ENCODE measurements around the gene HSD17B14.

The HSD17B14 gene

GRCh38 chr19:48859711-48860572, 23.7 kb upstream of the HSD17B14 start:
- no peak for DNase-seq

GRCh38 chr19:48858984-48859710, 22.9 kb upstream of the HSD17B14 start:
- no peak for TF ChIP-seq CTCF (IDR thresholded peaks at IDR 0.05; ENCODE audit: low read depth, low read length)
- no peak for DNase-seq
- Histone ChIP-seq H3K27ac (no peak overlapping the region), H3K9me3 (ENCODE audit: severe bottlenecking) (no peaks in the 10 kb centered on the region), H3K36me3 (no peaks in the 10 kb centered on the region; the same call in 1 of the 2 replicates), H3K4me3 (ENCODE audit: low read depth, low read length) (no peak overlapping the region), H3K27me3 (ENCODE audit: insufficient read depth, low read depth, severe bottlenecking) (no peaks in the 10 kb centered on the region)

More at GRCh38 chr19:48859711-48860572, 23.7 kb upstream of the HSD17B14 start:
- Histone ChIP-seq H3K27me3 (ENCODE audit: insufficient read depth, low read depth, severe bottlenecking) (no peaks in the 10 kb centered on the region), H3K9me3 (ENCODE audit: severe bottlenecking) (no peaks in the 10 kb centered on the region), H3K36me3 (peaks cover 5% of the 10 kb centered on the region), H3K4me3 (ENCODE audit: low read depth, low read length) (no peak overlapping the region), H3K27ac (no peak overlapping the region)
- TF ChIP-seq CTCF (IDR thresholded peaks at IDR 0.05; ENCODE audit: low read depth, low read length): no peak

GRCh38 chr19:48856921-48857320, 20.6 kb upstream of the HSD17B14 start:
- Histone ChIP-seq H3K9me3 (ENCODE audit: severe bottlenecking) (no peaks in the 10 kb centered on the region), H3K4me3 (ENCODE audit: low read depth, low read length) (no peak overlapping the region), H3K27ac (no peak overlapping the region), H3K36me3 (no peaks in the 10 kb centered on the region; the same call in 1 of the 2 replicates), H3K27me3 (ENCODE audit: insufficient read depth, low read depth, severe bottlenecking) (no peaks in the 10 kb centered on the region)
- no peak for TF ChIP-seq CTCF (IDR thresholded peaks at IDR 0.05; ENCODE audit: low read depth, low read length)
- no peak for DNase-seq

GRCh38 chr19:48854103-48854502, 17.8 kb upstream of the HSD17B14 start:
- no peak overlapping the region for H3K27ac ChIP-seq
- H3K4me3 ChIP-seq (ENCODE audit: low read depth, low read length): no peak overlapping the region
- no peaks in the 10 kb centered on the region for H3K27me3 ChIP-seq (ENCODE audit: insufficient read depth, low read depth, severe bottlenecking)
- H3K9me3 ChIP-seq (ENCODE audit: severe bottlenecking): no peaks in the 10 kb centered on the region
- no peaks in the 10 kb centered on the region for H3K36me3 ChIP-seq
- no peak for DNase-seq
- TF ChIP-seq CTCF (IDR thresholded peaks at IDR 0.05; ENCODE audit: low read depth, low read length): no peak

- no peak overlapping the region for H3K27ac ChIP-seq
- H3K36me3 ChIP-seq: no peaks in the 10 kb centered on the region
- no peak for DNase-seq
- no peaks in the 10 kb centered on the region for H3K9me3 ChIP-seq (ENCODE audit: severe bottlenecking)
- no peaks in the 10 kb centered on the region for H3K27me3 ChIP-seq (ENCODE audit: insufficient read depth, low read depth, severe bottlenecking)
- no peak overlapping the region for H3K4me3 ChIP-seq (ENCODE audit: low read depth, low read length)
- TF ChIP-seq CTCF (IDR thresholded peaks at IDR 0.05; ENCODE audit: low read depth, low read length): no peak
Observed at GRCh38 chr19:48853483-48853882, 17.2 kb upstream of the HSD17B14 start.
